Measurements from ENCODE around the gene RBFOX1. TPM values are rescaled to one million over a fixed set of nuclear protein-coding genes. Genes with fewer than 3 reads are reported as not detected.

The RBFOX1 gene
- polyA plus RNA-seq, 1 of the 3 experiments (the other 2 are of a cell fraction), result not detected

DNA sequence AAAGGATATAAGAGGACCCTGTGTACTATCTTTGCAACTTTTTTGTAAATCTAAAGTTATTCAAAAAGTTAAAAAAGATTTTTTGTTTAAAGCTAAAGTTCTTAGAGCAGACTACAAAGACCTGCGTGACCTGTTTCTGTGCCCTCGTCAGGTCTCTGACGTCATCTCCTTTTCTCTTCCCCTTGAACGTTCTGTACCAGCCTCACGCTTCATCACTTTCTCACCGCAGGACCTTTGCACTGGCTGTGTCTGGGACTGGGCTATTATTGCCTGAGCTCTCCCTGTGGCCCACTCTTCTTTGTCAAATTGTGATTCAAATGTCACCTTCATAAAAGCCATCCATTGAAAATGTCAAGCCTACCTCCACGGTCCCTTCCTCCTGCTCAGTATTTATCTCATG is 222.8 kb downstream of the RBFOX1 start:
- no peak overlapping the region for H3K4me3 ChIP-seq (ENCODE audit: low read depth in 2 of 2, low read length in 1 of 2)
- H3K4me2 ChIP-seq, result no peak overlapping the region
- no peak for DNase-seq
- POLR2A ChIA-PET, result no interaction called here
- no peaks in the 10 kb centered on the region for H3K9me3 ChIP-seq
- H3F3A ChIP-seq (replicated peaks; ENCODE audit: insufficient read depth), result no peaks in the 10 kb centered on the region
- TF ChIP-seq, protein P1, sequence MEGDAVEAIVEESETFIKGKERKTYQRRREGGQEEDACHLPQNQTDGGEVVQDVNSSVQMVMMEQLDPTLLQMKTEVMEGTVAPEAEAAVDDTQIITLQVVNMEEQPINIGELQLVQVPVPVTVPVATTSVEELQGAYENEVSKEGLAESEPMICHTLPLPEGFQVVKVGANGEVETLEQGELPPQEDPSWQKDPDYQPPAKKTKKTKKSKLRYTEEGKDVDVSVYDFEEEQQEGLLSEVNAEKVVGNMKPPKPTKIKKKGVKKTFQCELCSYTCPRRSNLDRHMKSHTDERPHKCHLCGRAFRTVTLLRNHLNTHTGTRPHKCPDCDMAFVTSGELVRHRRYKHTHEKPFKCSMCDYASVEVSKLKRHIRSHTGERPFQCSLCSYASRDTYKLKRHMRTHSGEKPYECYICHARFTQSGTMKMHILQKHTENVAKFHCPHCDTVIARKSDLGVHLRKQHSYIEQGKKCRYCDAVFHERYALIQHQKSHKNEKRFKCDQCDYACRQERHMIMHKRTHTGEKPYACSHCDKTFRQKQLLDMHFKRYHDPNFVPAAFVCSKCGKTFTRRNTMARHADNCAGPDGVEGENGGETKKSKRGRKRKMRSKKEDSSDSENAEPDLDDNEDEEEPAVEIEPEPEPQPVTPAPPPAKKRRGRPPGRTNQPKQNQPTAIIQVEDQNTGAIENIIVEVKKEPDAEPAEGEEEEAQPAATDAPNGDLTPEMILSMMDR (IDR thresholded peaks at IDR 0.05), result no peak
- TF ChIP-seq SIN3A (IDR thresholded peaks at IDR 0.05; ENCODE audit: borderline replicate concordance, low read depth, low read length) (no peak), RCOR1 (IDR thresholded peaks at IDR 0.05; ENCODE audit: low read length) (no peak), TCF12 (IDR thresholded peaks at IDR 0.05) (no peak), RXRA (IDR thresholded peaks at IDR 0.05; ENCODE audit: borderline replicate concordance, low read depth) (no peak), TAF1 (IDR thresholded peaks at IDR 0.05; ENCODE audit: borderline replicate concordance, low read depth, low read length) (no peak), MXI1 (IDR thresholded peaks at IDR 0.05; ENCODE audit: low read depth, low read length) (no peak), NFIC (IDR thresholded peaks at IDR 0.05; ENCODE audit: borderline replicate concordance) (no peak), RAD21 (IDR thresholded peaks at IDR 0.05; ENCODE audit: low read length) (no peak), GABPA (IDR thresholded peaks at IDR 0.05; ENCODE audit: low read depth) (no peak), FOSL2 (IDR thresholded peaks at IDR 0.05; ENCODE audit: borderline replicate concordance, low read depth) (no peak), SMC3 (IDR thresholded peaks at IDR 0.05; ENCODE audit: low read depth, low read length) (no peak), NRF1 (IDR thresholded peaks at IDR 0.05; ENCODE audit: low read depth, low read length) (no peak), POLR2AphosphoS5 (IDR thresholded peaks at IDR 0.05; ENCODE audit: low read depth, low read length) (no peak), GATA2 (CRISPR knock-in tag; IDR thresholded peaks at IDR 0.05) (no peak)
- TF ChIP-seq, protein P2, sequence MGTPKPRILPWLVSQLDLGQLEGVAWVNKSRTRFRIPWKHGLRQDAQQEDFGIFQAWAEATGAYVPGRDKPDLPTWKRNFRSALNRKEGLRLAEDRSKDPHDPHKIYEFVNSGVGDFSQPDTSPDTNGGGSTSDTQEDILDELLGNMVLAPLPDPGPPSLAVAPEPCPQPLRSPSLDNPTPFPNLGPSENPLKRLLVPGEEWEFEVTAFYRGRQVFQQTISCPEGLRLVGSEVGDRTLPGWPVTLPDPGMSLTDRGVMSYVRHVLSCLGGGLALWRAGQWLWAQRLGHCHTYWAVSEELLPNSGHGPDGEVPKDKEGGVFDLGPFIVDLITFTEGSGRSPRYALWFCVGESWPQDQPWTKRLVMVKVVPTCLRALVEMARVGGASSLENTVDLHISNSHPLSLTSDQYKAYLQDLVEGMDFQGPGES (IDR thresholded peaks at IDR 0.05; ENCODE audit: low read depth, low read length), result no peak
- TF ChIP-seq, protein P3, sequence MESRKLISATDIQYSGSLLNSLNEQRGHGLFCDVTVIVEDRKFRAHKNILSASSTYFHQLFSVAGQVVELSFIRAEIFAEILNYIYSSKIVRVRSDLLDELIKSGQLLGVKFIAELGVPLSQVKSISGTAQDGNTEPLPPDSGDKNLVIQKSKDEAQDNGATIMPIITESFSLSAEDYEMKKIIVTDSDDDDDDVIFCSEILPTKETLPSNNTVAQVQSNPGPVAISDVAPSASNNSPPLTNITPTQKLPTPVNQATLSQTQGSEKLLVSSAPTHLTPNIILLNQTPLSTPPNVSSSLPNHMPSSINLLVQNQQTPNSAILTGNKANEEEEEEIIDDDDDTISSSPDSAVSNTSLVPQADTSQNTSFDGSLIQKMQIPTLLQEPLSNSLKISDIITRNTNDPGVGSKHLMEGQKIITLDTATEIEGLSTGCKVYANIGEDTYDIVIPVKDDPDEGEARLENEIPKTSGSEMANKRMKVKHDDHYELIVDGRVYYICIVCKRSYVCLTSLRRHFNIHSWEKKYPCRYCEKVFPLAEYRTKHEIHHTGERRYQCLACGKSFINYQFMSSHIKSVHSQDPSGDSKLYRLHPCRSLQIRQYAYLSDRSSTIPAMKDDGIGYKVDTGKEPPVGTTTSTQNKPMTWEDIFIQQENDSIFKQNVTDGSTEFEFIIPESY (IDR thresholded peaks at IDR 0.05; ENCODE audit: borderline replicate concordance, low read depth), result no peak
- TF ChIP-seq, protein P4, sequence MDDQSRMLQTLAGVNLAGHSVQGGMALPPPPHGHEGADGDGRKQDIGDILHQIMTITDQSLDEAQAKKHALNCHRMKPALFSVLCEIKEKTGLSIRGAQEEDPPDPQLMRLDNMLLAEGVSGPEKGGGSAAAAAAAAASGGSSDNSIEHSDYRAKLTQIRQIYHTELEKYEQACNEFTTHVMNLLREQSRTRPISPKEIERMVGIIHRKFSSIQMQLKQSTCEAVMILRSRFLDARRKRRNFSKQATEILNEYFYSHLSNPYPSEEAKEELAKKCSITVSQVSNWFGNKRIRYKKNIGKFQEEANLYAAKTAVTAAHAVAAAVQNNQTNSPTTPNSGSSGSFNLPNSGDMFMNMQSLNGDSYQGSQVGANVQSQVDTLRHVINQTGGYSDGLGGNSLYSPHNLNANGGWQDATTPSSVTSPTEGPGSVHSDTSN (IDR thresholded peaks at IDR 0.05), result no peak
- no peaks in the 10 kb centered on the region for H4K20me1 ChIP-seq (ENCODE audit: insufficient read depth)
- H3K9me2 ChIP-seq, result no peaks in the 10 kb centered on the region
- 34% methylated on average over 7 of the region's 7 CpGs for WGBS (ENCODE audit: low lambda C conversion rate)
- H3K9ac ChIP-seq, result no peak overlapping the region
- CTCF ChIA-PET, result no interaction called here
- H3K36me3 ChIP-seq (replicated peaks in 1 of 2; ENCODE audit: control insufficient read depth in 1 of 2, insufficient read depth in 2 of 2, low read length in 1 of 2), result no peaks in the 10 kb centered on the region
- H3K27ac ChIP-seq (ENCODE audit: low read depth in 2 of 2, low read length in 1 of 2), result no peak overlapping the region
- no peaks in the 10 kb centered on the region for H3K4me1 ChIP-seq (ENCODE audit: control insufficient read depth in 1 of 2, insufficient read depth in 2 of 2, low read depth in 1 of 2, low read length in 1 of 2)
- H3K79me2 ChIP-seq (ENCODE audit: insufficient read depth), result no peaks in the 10 kb centered on the region
- H3K27me3 ChIP-seq (ENCODE audit: insufficient read depth), result no peaks in the 10 kb centered on the region
- no peak overlapping the region for H2AFZ ChIP-seq (ENCODE audit: low read depth)

Data from SK-N-SH (cell line).